HG03135 (cell line): ENCODE measurements around the gene BEST2.

ENCODE experiments used
- ATAC-seq: cut with Tn5 transposase; IDR thresholded peaks from one replicate; pipeline ENCODE4 v1.9.1; 2021; ENCODE audit warnings: mild to moderate bottlenecking, moderate library complexity; ENCODE audit not compliant: unreplicated experiment

Gene BEST2

GRCh38 chr19:12727745-12728433 lies 23.7 kb upstream of the BEST2 start:
- no peak for ATAC-seq

- ATAC-seq = no peak
Measured at GRCh38 chr19:12730064-12730463, 21.5 kb upstream of the BEST2 start.

GRCh38 chr19:12731337-12731736 lies 20.3 kb upstream of the BEST2 start:
- no peak for ATAC-seq

- no peak for ATAC-seq
Measured at GRCh38 chr19:12733369-12734214, 18.0 kb upstream of the BEST2 start.

GRCh38 chr19:12736995-12737834 lies 14.4 kb upstream of the BEST2 start, which contains the start of gene GET3:
TSS of gene GET3 (plus strand) at chr19:12737497. CDS start at chr19:12737506, 9 bp downstream.
- peak; percentile 62 for ATAC-seq

- no peak for ATAC-seq
Measured at GRCh38 chr19:12737835-12738351, 13.7 kb upstream of the BEST2 start.

GRCh38 chr19:12745166-12745897 lies 6.3 kb upstream of the BEST2 start:
- ATAC-seq = no peak

- ATAC-seq = no peak
Measured at GRCh38 chr19:12748489-12748888, 3.1 kb upstream of the BEST2 start.

- no peak for ATAC-seq
Measured at GRCh38 chr19:12749938-12750521, 1.6 kb upstream of the BEST2 start.

GRCh38 chr19:12750851-12751250 lies 740 bp upstream of the BEST2 start:
- ATAC-seq = no peak

- no peak for ATAC-seq
Measured at GRCh38 chr19:12752056-12752781, 628 bp downstream of the BEST2 start.

- ATAC-seq = no peak
Measured at GRCh38 chr19:12754465-12755196, 3.0 kb downstream of the BEST2 start.

GRCh38 chr19:12756150-12756883 lies 4.7 kb downstream of the BEST2 start:
- ATAC-seq = no peak

- ATAC-seq = no peak
Measured at GRCh38 chr19:12757544-12758274, 6.1 kb downstream of the BEST2 start.

- no peak for ATAC-seq
Measured at GRCh38 chr19:12759686-12760085, 8.1 kb downstream of the BEST2 start.

GRCh38 chr19:12763100-12763499 lies 11.5 kb downstream of the BEST2 start:
- no peak for ATAC-seq

- no peak for ATAC-seq
Measured at GRCh38 chr19:12764698-12765097, 13.1 kb downstream of the BEST2 start.
